Measurements from ENCODE around the gene IQSEC3.

DNA sequence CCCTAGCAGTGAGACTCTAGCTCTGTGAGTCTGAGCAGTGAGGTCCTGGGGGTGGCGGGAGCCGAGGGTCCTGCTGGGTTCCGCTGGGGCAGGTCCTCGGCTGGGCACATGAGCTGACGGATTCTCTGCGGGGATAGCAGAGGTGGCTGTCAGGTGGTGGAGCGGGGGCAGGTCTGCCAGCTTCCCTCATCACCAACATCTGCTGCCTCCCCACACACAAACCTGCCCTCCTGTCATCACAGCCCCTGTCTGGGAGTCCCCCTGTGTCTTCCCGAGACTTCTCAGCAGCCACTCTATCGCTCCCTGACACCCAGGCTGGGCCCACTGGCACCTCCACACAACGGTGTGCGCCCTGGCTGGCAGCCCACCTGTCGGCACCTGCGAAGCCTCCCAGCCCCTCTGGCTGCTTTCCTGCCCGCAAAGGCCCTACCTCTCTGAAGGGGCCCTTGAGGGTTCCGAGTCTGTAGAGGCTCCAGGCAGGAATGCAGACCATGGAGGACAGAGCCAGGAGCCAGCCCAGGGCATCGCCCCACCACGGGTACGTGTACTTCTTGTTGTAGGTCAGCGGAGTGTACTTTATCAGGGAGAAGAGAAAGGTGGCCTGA, 154.5 kb downstream of the IQSEC3 start:
- TF ChIP-seq, protein P1, sequence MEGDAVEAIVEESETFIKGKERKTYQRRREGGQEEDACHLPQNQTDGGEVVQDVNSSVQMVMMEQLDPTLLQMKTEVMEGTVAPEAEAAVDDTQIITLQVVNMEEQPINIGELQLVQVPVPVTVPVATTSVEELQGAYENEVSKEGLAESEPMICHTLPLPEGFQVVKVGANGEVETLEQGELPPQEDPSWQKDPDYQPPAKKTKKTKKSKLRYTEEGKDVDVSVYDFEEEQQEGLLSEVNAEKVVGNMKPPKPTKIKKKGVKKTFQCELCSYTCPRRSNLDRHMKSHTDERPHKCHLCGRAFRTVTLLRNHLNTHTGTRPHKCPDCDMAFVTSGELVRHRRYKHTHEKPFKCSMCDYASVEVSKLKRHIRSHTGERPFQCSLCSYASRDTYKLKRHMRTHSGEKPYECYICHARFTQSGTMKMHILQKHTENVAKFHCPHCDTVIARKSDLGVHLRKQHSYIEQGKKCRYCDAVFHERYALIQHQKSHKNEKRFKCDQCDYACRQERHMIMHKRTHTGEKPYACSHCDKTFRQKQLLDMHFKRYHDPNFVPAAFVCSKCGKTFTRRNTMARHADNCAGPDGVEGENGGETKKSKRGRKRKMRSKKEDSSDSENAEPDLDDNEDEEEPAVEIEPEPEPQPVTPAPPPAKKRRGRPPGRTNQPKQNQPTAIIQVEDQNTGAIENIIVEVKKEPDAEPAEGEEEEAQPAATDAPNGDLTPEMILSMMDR (IDR thresholded peaks at IDR 0.05; ENCODE audit: low read length) = no peak
- no peak for TF ChIP-seq EZH2 (optimal IDR thresholded peaks at IDR 0.05; ENCODE audit: low read depth, low read length)
